ENCODE measurements around the gene PIP4K2C.

GRCh38 chr12:57623385-57623784, 32.4 kb downstream of the PIP4K2C start:
- TF ChIP-seq CTCF (conservative IDR thresholded peaks at IDR 0.05; ENCODE audit: low read length), result no peak
- no peak for TF ChIP-seq EZH2phosphoT487 (IDR thresholded peaks at IDR 0.05; ENCODE audit: borderline replicate concordance, low read depth, low read length)

Data from OCI-LY7 (cell line).